Adrenal gland (tissue), 12 donors: ENCODE results near the gene PTPRN2. TPM values are rescaled to one million over a fixed set of nuclear protein-coding genes. Genes with fewer than 3 reads are reported as not detected.

Experiments used
- DNase-seq, 7 donors: peaks; one replicate each; pipeline ENCODE4 v3.0.0-alpha.2; 2019 to 2020
- H3K27ac ChIP-seq, 5 donors: fragments of 200-600 bp; sonication (generic) in 4 of 5; 1 replicate in 3 of 5; 2 replicates in 2 of 5; pipeline versions ENCODE4 v1.5.1 to v1.8.0; 2016 to 2020; ENCODE audit warnings: mild to moderate bottlenecking in 1 of 5
- H3K27me3 ChIP-seq: fragments of 200-600 bp; 2 replicates; pipeline ENCODE4 v1.8.0; 2021
- H3K36me3 ChIP-seq, 2 donors: fragments of 200-600 bp; replicated peaks in 1 of 2; 1 replicate in 1 of 2; 2 replicates in 1 of 2; pipeline versions ENCODE4 v1.5.1 to v1.8.0; 2018 to 2022
- H3K4me1 ChIP-seq, 2 donors: fragments of 200-600 bp; replicated peaks in 1 of 2; 1 replicate in 1 of 2; 2 replicates in 1 of 2; pipeline versions ENCODE4 v1.5.1 to v1.8.0; 2018 to 2021
- H3K4me3 ChIP-seq, 4 donors: fragments of 200-600 bp; sonication (generic) in 3 of 4; one replicate each; pipeline ENCODE4 v1.5.1; 2016 to 2018
- H3K9me3 ChIP-seq, 3 donors: fragments of 200-600 bp; sonication (generic) in 1 of 3; replicated peaks in 1 of 3; 1 replicate in 2 of 3; 2 replicates in 1 of 3; pipeline versions ENCODE4 v1.5.1 to v1.8.0; 2016 to 2021
- POLR2A ChIP-seq, 2 donors: fragments of 450-650 bp; IDR thresholded peaks; one replicate each; pipeline ENCODE4 v1.6.1; 2017; ENCODE audit warnings: antibody characterized with exemption in 2 of 2, mild to moderate bottlenecking in 2 of 2, moderate library complexity in 1 of 2
- WGBS, 4 donors: extraction: QIAGEN DNeasy Blood & Tissue Kit in 2 of 4; methylation state at CpG; one replicate each; pipeline versions ENCODE4 v1.1.5 to v1.1.7; 2013 to 2017; 5-methylcytosine and 5-hydroxymethylcytosine counted together
- intact Hi-C, 2 donors: fragments of 100-400 bp; cut with DNase I; formaldehyde crosslinking; loops; one replicate each; pipeline versions ENCODE4 v1.14.1 to v1.15.0; 2022 to 2023
- polyA plus RNA-seq, 3 donors: library from polyadenylated mRNA; stranded (reverse); fragments of 200-250 nt in 2 of 3; fragments of 350-450 nt in 1 of 3; fragmentation: Illumina TruSeq in 1 of 3; extraction: RNeasy Lipid Tissue Mini Kit (QIAGEN cat#74804) in 1 of 3; gene quantifications; one replicate each; pipeline ENCODE4 v1.2.3, GENCODE V29; 2013 to 2014
- total RNA-seq, 9 donors: library from RNA; depleted of rRNA in 4 of 9; stranded (reverse); fragments of >200 nt in 4 of 9; fragments of 120-200 nt in 1 of 9; fragmentation: NEBNext Ultra II Directional in 1 of 9; extraction: Animal tissue kit (Norgen Biotek cat#: 25700) in 1 of 9; gene quantifications; one replicate each; pipeline versions ENCODE4 v1.1.0 to v1.2.4, GENCODE V29; 2013 to 2023
- TF ChIP-seq, protein P1 (sequence below), 6 experiments: fragments of 450-650 bp in 4 of 6; fragments of 200-600 bp in 2 of 6; sonication (generic) in 1 of 6; IDR thresholded peaks; 1 replicate in 5 of 6; 2 replicates in 1 of 6; pipeline versions ENCODE4 v1.5.1 to v1.8.0; 2016 to 2021; ENCODE audit warnings: antibody characterized with exemption in 6 of 6, mild to moderate bottlenecking in 2 of 6, moderate library complexity in 1 of 6
- donor health status: healthy with polysubstance abuse.
- donor health status: Bipolar disorder and iron deficiency.
- donor health status: DM: yes; HTN: yes; CAD: no.
- donor health status: DM: no; HTN: no; CAD: no.
- donor health status: DM: no; HTN: no; CAD: no.
- donor health status: DM: yes; HTN: yes; CAD: no.

The PTPRN2 gene
- total and polyA plus RNA-seq, 12 donors, result 2.2 to 16.2 (median 3.4) TPM

DNA sequence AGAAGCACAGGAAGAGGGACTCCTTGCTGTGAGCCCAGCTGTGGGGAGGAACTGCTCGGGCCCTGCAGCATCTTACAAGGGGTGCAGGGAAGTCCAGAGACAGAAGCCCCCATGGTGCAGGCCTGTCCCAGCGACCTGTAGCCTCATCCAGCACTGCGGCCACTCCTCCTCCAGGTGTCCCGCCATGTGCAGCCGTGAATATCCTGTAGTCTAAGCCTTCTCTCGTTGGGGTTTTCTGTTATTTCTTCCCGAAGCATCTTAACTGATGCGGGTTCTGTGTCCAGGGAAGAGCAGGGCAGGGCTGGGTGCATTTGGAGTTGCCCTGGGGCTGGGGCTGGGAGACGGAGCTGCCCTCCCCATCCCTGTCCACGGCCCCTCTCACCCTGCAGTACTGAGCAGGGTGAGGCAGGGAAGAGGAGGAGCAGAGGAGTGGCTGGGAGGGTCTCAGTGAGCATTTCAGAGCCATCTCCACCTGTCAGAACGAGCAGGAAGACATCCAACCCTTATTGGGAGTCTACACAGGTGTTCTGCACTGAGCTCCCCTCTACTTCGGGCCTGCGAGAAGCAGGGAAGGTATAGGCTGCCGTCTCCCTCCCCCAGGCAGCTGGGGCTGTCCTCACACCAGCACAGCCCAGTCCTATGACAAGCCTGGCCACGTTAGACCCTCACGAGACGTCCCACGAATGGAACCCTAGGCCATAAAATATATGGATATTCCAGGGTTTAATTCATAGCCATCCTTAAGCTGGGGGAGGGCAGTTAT, 756.3 kb downstream of the PTPRN2 start:
- no peak for DNase-seq
- no peaks in the 10 kb centered on the region for H3K36me3 ChIP-seq
- WGBS, 4 donors, result 74 to 79% (median 78%) methylated on average over 15 to 18 of the region's 18 CpGs
- no peak overlapping the region for H3K27ac ChIP-seq
- H3K27me3 ChIP-seq, result no peaks in the 10 kb centered on the region
- no peaks in the 10 kb centered on the region for H3K9me3 ChIP-seq
- no peak overlapping the region for H3K4me3 ChIP-seq
- intact Hi-C loops, result no loop called here
- no peaks in the 10 kb centered on the region for H3K4me1 ChIP-seq
- TF ChIP-seq, protein P1, sequence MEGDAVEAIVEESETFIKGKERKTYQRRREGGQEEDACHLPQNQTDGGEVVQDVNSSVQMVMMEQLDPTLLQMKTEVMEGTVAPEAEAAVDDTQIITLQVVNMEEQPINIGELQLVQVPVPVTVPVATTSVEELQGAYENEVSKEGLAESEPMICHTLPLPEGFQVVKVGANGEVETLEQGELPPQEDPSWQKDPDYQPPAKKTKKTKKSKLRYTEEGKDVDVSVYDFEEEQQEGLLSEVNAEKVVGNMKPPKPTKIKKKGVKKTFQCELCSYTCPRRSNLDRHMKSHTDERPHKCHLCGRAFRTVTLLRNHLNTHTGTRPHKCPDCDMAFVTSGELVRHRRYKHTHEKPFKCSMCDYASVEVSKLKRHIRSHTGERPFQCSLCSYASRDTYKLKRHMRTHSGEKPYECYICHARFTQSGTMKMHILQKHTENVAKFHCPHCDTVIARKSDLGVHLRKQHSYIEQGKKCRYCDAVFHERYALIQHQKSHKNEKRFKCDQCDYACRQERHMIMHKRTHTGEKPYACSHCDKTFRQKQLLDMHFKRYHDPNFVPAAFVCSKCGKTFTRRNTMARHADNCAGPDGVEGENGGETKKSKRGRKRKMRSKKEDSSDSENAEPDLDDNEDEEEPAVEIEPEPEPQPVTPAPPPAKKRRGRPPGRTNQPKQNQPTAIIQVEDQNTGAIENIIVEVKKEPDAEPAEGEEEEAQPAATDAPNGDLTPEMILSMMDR (IDR thresholded peaks at IDR 0.05), result no peak
- no peak for TF ChIP-seq POLR2A (IDR thresholded peaks at IDR 0.05)

DNA sequence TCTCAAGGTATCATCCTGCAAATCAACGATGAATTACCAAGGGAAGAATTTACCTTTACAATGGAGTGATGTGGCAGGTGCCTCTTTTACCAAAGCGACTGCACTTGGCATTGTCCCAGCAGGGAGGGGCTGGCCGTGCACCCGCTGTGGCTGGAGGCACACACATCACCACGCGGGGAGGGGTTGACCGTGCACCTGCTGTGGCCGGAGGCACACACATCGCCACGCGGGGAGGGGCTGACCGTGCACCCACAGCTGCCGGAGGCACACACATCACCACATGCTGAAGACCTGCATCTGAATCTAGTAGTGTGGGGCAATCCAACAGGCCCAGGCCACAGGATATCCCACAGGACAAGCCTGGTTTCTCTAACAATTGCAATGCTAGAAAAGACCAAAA, 757.3 kb downstream of the PTPRN2 start:
- TF ChIP-seq POLR2A (IDR thresholded peaks at IDR 0.05), result no peak
- TF ChIP-seq, protein P1 (IDR thresholded peaks at IDR 0.05), result no peak
- intact Hi-C loops, result no loop called here
- no peak overlapping the region for H3K27ac ChIP-seq
- no peaks in the 10 kb centered on the region for H3K4me1 ChIP-seq
- H3K36me3 ChIP-seq, result no peaks in the 10 kb centered on the region
- no peak overlapping the region for H3K4me3 ChIP-seq
- WGBS, 4 donors, result 79 to 93% (median 84%) methylated on average over 2 to 13 of the region's 13 CpGs
- no peaks in the 10 kb centered on the region for H3K9me3 ChIP-seq
- no peak for DNase-seq
- H3K27me3 ChIP-seq, result no peaks in the 10 kb centered on the region

DNA sequence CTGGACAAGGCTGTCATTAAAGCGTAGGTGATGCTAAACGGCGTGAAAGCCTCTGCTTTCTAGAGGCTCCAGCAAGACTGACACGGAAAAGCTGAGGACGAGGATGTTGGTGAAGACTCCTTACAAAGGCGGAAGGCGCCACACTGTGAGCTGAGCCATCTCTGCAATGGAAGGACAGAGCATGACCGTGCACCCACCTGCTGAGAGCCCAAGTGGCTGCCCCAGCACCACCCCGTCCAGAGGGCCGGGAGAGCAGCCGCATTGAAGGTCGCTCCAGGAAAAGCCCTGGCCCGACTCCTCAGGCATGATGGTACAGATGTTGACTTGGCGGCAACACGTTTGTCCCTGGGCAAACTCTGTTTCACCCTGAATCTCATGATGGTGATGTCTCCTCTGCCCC, 758.1 kb downstream of the PTPRN2 start:
- Histone ChIP-seq H3K36me3 (no peaks in the 10 kb centered on the region), H3K27ac (no peak overlapping the region), H3K9me3 (no peaks in the 10 kb centered on the region), H3K4me3 (no peak overlapping the region), H3K27me3 (no peaks in the 10 kb centered on the region), H3K4me1 (no peaks in the 10 kb centered on the region)
- DNase-seq, result no peak
- WGBS, 4 donors, result 73 to 85% (median 79%) methylated on average over 11 to 15 of the region's 15 CpGs
- TF ChIP-seq, protein P1 (IDR thresholded peaks at IDR 0.05), result no peak
- TF ChIP-seq POLR2A (IDR thresholded peaks at IDR 0.05), result no peak
- intact Hi-C loops, result no loop called here

DNA sequence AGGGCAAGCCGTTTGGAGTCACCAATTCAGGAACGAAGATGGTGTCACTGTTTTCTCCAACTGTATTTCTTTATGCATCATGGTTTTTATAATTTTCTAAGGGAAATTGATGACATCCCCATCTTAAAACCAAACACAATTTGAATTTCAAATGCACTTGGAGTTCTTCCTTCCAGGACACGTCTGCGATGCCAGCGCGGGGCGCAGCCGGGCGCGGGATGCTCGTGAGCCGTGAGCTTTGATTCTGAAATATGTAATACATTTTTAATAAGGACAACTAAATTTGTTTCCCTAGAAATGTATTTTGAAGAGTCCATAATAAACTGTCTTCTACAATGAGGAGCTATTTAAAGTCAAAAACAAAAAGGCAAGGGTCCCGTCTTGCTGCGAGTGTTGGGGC, 758.7 kb downstream of the PTPRN2 start:
- no peaks in the 10 kb centered on the region for H3K9me3 ChIP-seq
- WGBS, 4 donors, result 88 to 93% (median 92%) methylated on average over 14 of the region's 14 CpGs

More for the DNA sequence above, 758.7 kb downstream of the PTPRN2 start:
- TF ChIP-seq, protein P1 (IDR thresholded peaks at IDR 0.05), result no peak
- TF ChIP-seq POLR2A (IDR thresholded peaks at IDR 0.05), result no peak
- Histone ChIP-seq H3K4me3 (no peak overlapping the region), H3K36me3 (no peaks in the 10 kb centered on the region), H3K4me1 (no peaks in the 10 kb centered on the region), H3K27me3 (no peaks in the 10 kb centered on the region), H3K27ac (no peak overlapping the region)
- DNase-seq, result no peak
- intact Hi-C loops, result no loop called here
